GM10266 (cell line): ENCODE data around the gene RAD51D.

Experiments
- DNase-seq: peaks from one replicate; pipeline ENCODE4 v3.0.0; 2012; ENCODE audit errors: extremely low spot score
- CTCF ChIP-seq: IDR thresholded peaks from 2 replicates; pipeline ENCODE4 v1.5.1; 2012; ENCODE audit warnings: mild to moderate bottlenecking, low read depth; ENCODE audit not compliant: control insufficient read depth, insufficient read depth; ENCODE audit errors: missing control alignments

Gene RAD51D

DNA sequence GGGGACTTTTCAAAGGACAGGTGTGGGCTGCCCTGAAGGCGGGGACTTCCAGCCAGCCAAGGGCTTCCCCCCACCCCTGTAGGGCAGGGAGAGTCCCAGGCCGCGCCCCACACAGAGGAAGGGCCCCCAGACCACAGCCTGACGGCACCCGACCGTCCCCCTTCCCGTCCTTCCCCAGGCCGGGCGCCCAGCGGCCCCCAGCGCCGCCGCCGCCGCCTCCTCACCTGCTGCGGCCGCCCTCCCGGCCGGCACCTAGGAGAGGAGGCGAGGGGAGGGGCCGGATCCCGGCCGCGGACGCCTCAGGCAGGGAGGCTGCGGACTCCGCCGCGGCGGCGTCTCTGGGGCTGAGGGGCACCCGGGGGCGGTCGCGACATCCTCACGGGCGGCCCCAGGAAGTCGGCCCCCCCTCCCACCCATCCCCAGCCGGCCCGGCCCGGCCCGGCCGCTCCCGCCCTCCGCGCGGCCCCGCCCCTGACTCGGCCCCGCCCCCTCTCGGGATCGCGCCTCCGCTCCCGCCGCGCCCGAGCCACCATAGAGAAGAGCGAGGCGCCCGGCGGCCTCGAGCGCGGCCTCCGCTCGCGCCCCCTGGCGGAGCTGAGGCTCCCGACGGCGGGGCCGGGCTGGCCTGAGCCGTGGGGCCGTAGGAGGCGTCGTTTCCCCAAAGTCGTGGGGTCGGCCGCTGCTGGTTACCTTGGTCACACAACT lies 30.6 kb downstream of the RAD51D start:
- peak; percentile 94 for DNase-seq
- peak; percentile 91 for TF ChIP-seq CTCF

GRCh38 chr17:35088356-35088880 lies 31.2 kb downstream of the RAD51D start:
- peak; percentile 23 for DNase-seq
- TF ChIP-seq CTCF = peak; percentile 10

DNA sequence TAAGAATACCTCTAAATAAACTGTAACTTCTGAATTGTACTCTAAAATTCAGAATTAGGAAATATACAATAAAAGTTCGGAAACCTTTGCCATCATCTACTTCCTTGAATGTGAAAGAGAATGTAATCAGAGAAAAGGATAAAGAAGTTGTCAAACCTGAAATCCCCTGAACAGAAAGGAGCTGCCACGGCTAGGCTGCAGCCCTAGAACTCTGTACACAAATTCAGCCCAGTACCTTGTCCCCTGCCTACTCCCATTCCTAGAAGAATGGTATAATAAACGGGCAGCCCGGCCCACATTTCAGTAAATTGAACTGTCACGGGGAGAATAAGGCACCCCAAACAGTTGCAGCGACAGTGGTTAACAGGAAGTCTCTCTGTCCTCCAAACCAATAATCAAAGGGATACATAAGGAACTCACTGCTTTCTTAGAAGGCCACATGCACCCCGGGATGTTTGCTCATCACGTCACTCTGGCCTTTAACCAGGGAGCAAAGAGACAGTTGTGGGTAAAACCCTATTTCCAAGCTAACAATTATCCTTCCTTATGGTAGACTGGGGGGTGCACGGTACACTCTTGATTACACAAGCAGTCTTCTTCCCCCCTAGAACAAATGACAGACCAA lies 31.8 kb downstream of the RAD51D start:
- peak; percentile 25 for DNase-seq
- TF ChIP-seq CTCF = no peak

DNA sequence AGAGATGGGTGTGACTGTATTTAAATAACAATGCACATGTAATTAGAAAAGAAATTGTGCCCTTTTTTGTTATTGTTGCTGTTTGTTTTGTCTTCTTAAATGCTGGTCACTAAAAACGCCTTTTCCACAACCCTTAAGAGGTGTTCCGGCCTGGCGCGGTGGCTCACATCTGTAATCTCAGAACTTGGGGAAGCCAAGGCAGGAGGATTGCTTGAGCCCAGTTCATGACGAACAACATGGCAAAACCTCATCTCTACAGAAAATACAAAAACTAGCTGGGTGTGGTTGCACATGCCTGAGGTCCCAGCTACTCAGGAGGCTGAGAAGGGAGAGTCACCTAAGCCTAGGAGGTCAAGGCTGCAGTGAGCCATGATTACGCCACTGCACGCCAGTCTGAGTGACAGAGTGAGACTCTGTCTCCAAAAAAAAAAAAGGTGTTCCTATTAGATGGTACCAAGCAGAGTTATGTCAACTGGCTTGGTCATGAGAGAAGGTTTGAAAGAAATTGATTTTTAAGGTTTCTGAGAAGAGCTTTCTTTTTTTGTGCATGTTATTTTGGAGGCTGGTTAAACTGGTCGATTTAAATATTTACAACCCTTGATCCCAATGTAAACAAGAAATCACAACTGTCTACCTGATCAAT lies 32.6 kb downstream of the RAD51D start:
- TF ChIP-seq CTCF = no peak
- DNase-seq = no peak

DNA sequence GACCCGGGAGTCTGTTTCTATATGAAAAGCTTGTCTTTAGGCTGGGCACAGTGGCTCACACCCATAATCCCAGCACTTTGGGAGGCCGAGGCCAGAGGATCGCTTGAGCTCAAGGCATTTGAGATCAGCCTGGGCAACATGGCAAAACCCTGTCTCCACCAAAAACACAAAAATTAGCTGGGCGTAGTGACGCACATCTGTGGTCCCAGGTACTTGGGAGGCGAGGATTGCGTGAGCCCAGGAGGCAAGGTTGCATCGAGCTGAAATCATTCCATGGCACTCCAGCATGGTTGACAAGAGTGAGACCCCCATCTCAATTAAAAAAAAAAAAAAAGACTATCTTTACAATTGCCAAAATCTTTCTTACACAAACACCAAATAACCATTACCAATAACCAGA lies 33.5 kb downstream of the RAD51D start:
- DNase-seq = no peak
- no peak for TF ChIP-seq CTCF

- no peak for DNase-seq
- TF ChIP-seq CTCF = no peak
These were observed 34.7 kb downstream of the RAD51D start for GRCh38 chr17:35084987-35085386.

- no peak for DNase-seq
- no peak for TF ChIP-seq CTCF
These were observed 36.6 kb downstream of the RAD51D start for GRCh38 chr17:35083071-35083470.
